SJCRH30 (cell line): ENCODE data around the gene KHDC1L. TPM values are rescaled to one million over a fixed set of nuclear protein-coding genes. Genes with fewer than 3 reads are reported as not detected.

ENCODE experiments used
- DNase-seq, 2 experiments: peaks; one replicate each; pipeline ENCODE4 v3.0.0-alpha.2; 2015 to 2020
- H3K27ac ChIP-seq: fragments of 250-450 bp; sonication (Bioruptor Pico); 2 replicates; pipeline ENCODE4 v1.5.1; 2020; ENCODE audit warnings: mild to moderate bottlenecking, moderate library complexity
- H3K27me3 ChIP-seq: fragments of 250-450 bp; sonication (Bioruptor Pico); 2 replicates; pipeline ENCODE4 v1.5.1; 2020; ENCODE audit warnings: mild to moderate bottlenecking, moderate library complexity
- H3K36me3 ChIP-seq: fragments of 250-450 bp; sonication (Bioruptor Pico); 2 replicates; pipeline ENCODE4 v1.5.1; 2020; ENCODE audit warnings: mild to moderate bottlenecking, moderate library complexity
- H3K4me1 ChIP-seq: fragments of 250-450 bp; sonication (Bioruptor Pico); 2 replicates; pipeline ENCODE4 v1.5.1; 2020; ENCODE audit warnings: mild to moderate bottlenecking, moderate library complexity
- H3K4me3 ChIP-seq: fragments of 250-450 bp; sonication (Bioruptor Pico); 2 replicates; pipeline ENCODE4 v1.5.1; 2020; ENCODE audit warnings: mild to moderate bottlenecking, moderate library complexity
- H3K9me3 ChIP-seq: fragments of 250-450 bp; sonication (Bioruptor Pico); replicated peaks from 2 replicates; pipeline ENCODE4 v1.5.1; 2020; ENCODE audit warnings: mild to moderate bottlenecking, moderate library complexity
- total RNA-seq: library from RNA; depleted of rRNA; stranded (reverse); fragments of >200 nt; shearing (Covaris generic); gene quantifications from 2 replicates; pipeline ENCODE4 v1.2.3, GENCODE V29; 2014; rRNA removed

KHDC1L gene
- total RNA-seq, 1 experiment from 2014 or later = not detected

DNA sequence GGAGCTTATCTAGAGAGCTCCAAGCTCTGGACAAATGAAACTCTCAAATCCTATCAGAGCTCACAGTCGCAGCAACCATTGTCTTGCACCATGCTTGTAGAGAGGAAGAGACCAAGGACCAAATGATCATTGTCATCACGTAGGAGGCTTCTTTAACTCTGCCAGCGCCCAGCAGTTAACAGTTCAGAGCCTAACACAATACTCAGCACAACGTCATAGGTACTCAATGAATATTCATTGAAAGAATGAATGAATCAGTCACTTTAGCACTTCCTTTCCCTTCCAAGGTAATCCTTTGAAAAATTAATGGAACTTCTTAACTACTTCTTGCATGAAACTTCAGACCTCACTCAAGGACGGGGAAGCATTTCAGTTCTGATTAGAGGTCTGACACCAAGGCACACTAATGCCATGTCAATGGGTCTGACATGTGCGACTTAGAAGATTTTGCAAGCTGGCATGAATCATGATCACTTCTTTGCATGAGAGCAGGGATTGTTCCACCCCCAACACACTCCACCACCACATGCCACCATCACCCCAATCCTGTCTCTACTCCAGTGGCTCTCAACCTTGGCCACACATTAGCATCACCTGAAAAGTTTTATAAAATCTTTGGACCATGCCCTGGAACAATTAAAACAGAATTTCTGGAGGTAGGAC is 45.1 kb downstream of the KHDC1L start:
- H3K4me1 ChIP-seq = no peaks in the 10 kb centered on the region
- no peaks in the 10 kb centered on the region; the same call in 1 of the 2 replicates for H3K27me3 ChIP-seq
- H3K36me3 ChIP-seq = no peaks in the 10 kb centered on the region
- no peak for DNase-seq
- H3K4me3 ChIP-seq = no peak overlapping the region
- H3K9me3 ChIP-seq = no peaks in the 10 kb centered on the region
- no peak overlapping the region for H3K27ac ChIP-seq

DNA sequence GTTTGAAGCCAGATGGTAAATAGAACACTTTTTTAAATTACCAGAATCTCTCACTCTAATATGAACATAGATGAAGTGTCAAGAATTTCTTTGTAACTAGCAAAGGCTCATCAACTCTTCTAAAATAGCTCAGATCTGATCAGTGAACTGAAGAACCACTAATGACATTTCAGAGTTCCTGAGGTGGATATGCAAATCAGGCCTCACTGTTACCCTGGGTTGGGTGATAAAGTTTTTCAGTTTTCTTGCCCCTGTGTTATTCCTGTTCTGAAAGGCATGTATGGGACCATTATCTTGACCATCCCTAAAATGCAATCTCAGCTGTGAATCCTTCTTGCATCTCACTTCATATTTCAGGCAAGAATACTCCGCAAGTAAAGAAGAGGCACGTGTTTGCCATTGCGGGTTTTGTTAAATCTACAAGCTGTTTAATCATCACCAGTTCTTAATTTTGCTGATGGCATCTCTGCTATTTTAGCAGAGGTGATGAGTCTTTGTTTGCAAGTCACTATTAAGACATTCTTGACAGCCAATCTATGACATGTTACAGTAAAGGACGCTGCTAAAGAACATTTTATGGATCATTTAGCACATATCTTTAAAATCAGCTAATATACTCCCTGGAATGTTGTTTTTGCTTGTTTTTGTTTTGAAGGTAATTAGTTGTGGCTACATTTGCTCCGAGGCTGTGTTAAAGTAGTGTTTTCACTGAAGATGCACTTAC is 47.9 kb downstream of the KHDC1L start:
- no peaks in the 10 kb centered on the region for H3K36me3 ChIP-seq
- no peak for DNase-seq
- no peak overlapping the region for H3K4me3 ChIP-seq
- no peaks in the 10 kb centered on the region; the same call in 1 of the 2 replicates for H3K27me3 ChIP-seq
- H3K9me3 ChIP-seq = no peaks in the 10 kb centered on the region
- no peak overlapping the region for H3K27ac ChIP-seq
- no peaks in the 10 kb centered on the region for H3K4me1 ChIP-seq

DNA sequence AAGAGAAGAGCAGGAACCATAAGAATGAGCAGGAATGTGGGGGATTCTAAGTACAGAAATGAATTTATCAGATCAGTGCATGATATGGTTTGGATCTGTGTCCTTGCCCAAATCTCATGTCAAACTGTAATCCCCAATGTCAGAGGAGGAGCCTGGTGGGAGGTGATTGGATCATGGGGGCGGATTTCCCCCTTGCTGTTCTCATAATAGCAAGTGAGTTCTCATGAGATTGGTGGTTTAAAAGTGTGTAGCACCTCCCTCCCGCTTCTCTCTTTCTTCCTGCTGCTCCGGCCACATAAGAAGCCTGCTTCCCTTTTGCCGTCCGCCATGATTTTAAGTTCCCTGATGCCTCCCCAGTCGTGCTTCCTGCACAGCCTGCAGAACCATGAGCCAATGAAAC is 49.2 kb downstream of the KHDC1L start:
- Histone ChIP-seq H3K9me3 (no peaks in the 10 kb centered on the region), H3K36me3 (no peaks in the 10 kb centered on the region)

DNA sequence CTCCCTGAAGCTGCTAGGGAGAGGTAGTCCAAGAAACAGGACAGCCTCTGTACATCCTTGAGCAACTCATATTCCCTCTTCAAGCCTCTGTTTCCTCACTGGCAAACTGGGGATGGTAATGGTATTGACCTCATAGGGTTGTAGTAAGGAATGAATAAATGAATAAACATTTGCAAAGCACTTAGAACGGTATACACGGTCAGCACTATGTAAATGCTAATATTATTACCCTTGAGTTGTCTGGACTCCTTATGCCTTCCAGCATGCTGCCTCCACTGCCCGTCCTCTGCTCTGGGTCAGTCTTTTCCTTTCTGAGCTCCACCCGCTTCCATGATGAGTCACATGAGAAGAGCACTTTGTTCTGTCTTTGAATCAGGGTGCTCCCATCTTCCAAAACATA is 50.6 kb downstream of the KHDC1L start:
- Histone ChIP-seq H3K27ac (no peak overlapping the region), H3K4me3 (no peak overlapping the region), H3K36me3 (no peaks in the 10 kb centered on the region), H3K4me1 (no peaks in the 10 kb centered on the region), H3K27me3 (no peaks in the 10 kb centered on the region; the same call in 1 of the 2 replicates), H3K9me3 (no peaks in the 10 kb centered on the region)
- no peak for DNase-seq

More for the DNA sequence above, 49.2 kb downstream of the KHDC1L start:
- no peaks in the 10 kb centered on the region; the same call in 1 of the 2 replicates for H3K27me3 ChIP-seq
- H3K4me1 ChIP-seq = no peaks in the 10 kb centered on the region
- H3K27ac ChIP-seq = no peak overlapping the region
- H3K4me3 ChIP-seq = no peak overlapping the region
- DNase-seq = no peak

Other genes starting within 250 kb of the KHDC1L start
- not detected in 2 replicates for gene KHDC1, start 37.7 kb upstream of the KHDC1L start, total RNA-seq
- gene DPPA5, start 128.8 kb upstream of the KHDC1L start, total RNA-seq = not detected in 2 replicates
- gene KHDC3L, start 137.2 kb upstream of the KHDC1L start, total RNA-seq = not detected in 2 replicates
- gene OOEP, start 144.4 kb upstream of the KHDC1L start, total RNA-seq = not detected in 2 replicates
- gene DDX43, start 169.3 kb upstream of the KHDC1L start, total RNA-seq = not detected in 2 replicates
- gene CGAS, start 226.8 kb upstream of the KHDC1L start, total RNA-seq = 16.5 and 17.9 TPM in 2 replicates
- 26.9 and 41.1 TPM in 2 replicates for gene MTO1, start 236.2 kb upstream of the KHDC1L start, total RNA-seq